Measurements from ENCODE around the gene CRYBG1.
"Not testable (repeated sequence)": the region's sequence is repeated elsewhere in the genome, so short reads cannot be mapped to it uniquely, and the experiment has no call there.

CRYBG1 gene

GRCh38 chr6:106509420-106510089 lies 149.0 kb downstream of the CRYBG1 start:
- no peak for DNase-seq (ENCODE audit: low read depth in 2 of 2)

DNA sequence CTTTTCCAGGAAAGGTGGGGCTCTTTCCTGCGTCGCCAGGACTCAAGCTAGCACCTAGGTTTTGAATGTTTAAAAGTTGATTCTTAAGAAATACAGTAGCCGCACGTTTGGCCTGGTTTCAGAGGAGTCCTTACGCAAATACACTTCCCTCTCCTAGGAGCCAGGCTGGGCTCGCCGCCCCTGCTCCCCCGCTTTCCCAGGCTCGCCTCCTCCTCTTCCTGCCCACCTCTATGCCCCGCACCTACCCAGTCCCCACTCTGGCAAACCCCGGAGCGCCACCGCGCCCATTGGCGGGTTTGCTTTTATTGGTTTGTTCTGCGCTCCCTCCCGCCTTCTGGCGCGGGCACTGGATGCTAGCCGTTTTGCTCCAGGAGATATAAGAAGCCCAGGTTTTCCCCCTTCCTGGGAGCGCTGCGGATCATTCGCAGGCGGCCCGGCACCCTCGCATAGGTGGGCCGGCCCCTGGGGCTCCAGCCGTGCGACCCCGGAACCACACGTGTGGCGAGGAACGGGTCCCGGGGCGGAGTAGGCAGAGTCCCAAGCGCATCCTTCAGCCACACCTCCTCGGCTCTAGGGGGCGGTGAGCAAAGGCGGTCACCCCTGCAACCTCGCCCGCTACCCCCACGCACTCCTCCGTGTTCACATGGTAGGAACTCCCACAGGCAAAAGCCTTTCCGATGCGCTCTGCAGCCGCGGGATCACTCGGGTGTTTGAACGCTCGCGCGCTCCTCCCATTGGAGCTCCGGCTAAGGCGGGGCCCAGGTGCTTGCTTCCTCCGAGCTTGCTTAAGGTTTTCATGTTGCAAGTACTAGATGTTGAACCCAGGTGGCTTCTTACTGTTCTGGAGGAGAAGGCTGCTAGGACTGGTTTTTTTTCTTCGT lies 149.8 kb downstream of the CRYBG1 start:
- DNase-seq (ENCODE audit: low read depth in 2 of 2): peak; percentile 55 to 65

- DNase-seq (ENCODE audit: low read depth in 2 of 2): peak in 1 of 2 donors; percentile 38
Observed at GRCh38 chr6:106511288-106512047, 151.0 kb downstream of the CRYBG1 start.

DNA sequence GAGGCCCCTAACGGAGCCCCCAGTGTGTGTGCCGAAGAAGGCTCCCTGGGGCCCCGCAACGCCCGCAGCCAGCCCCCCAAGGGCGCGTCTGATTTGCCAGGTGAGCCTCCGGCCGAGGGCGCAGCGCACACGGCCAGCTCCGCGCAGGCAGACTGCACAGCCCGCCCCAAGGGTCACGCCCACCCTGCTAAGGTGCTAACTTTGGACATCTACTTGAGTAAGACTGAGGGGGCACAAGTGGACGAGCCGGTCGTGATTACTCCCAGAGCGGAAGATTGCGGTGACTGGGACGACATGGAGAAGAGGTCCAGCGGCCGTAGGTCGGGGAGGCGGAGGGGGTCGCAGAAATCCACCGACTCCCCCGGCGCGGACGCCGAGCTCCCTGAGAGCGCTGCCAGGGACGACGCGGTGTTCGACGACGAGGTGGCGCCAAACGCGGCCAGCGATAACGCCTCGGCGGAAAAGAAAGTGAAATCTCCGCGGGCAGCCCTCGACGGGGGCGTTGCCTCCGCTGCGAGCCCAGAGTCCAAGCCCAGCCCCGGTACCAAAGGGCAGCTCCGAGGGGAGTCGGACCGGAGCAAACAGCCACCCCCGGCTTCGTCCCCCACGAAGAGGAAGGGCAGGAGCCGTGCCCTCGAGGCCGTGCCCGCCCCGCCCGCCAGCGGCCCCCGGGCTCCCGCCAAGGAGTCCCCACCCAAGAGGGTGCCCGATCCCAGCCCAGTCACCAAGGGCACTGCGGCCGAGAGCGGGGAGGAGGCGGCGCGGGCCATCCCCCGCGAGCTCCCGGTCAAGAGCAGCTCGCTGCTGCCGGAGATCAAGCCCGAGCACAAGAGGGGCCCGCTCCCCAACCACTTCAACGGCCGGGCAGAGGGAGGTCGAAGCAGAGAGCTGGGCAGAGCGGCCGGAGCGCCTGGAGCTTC lies 151.8 kb downstream of the CRYBG1 start:
- peak; percentile 60 to 75 for DNase-seq (ENCODE audit: low read depth in 2 of 2)

DNA sequence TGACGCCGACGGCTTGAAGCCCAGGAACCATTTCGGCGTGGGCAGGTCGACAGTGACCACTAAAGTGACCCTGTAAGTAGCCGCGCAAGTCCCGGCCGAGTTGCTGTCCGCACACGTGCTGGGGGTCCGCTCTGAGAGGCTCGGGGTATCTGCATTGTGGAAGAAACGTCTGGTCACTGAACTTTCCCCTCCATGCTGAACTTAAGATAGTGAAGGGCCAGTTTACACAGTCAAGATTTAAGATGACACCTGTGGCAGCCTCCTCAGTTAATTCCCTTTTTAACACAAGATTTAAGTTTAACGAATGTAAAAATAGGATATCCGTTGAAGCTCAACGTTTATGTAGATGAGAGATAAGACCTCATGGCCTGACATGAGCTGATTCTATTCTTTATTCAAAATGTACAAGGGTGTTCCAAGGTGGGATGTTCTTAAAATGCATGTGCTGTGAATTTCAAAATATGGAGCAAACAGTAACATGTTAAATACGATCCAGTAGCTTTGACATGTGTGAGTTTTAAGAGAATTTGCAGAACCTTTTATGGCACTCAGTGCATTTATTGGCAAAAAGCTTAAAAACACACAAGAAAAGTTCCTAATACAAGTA lies 152.6 kb downstream of the CRYBG1 start:
- DNase-seq (ENCODE audit: low read depth in 2 of 2): no peak

DNA sequence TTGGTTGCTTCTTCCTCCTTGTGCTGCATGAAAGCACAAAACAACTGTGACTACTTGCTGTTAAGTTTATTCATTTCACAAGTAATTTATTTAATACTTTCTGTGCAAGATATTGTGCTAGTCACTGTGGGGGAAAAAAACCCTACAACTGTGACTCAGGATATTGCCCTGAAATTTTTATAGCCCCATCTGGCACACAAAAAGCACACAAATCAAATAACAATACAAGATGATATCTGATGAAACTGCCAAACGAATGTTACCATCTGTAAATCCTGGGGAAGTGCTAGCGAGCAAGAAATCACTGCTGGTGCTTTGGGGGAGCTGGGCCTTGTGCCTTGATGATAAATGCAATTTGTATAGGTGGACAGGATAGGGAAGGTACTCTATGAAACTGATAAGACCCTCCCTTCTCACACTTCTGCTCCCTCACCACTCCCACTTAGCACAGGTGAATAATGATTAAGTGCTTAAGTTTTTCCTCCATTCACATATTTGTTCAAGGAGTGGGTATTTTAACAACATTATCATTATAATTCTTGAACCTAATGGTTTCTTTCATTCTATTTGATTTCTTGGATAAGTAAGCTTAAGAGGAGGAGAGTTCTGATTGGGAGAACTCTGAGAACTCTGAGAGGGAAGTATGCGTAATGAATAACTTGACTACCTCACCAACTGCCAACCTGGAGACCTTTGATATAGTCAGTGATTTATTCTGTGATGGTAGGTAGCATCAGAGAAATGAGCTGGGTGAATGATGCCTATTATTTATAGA lies 153.5 kb downstream of the CRYBG1 start:
- no peak for DNase-seq (ENCODE audit: low read depth in 2 of 2)

DNA sequence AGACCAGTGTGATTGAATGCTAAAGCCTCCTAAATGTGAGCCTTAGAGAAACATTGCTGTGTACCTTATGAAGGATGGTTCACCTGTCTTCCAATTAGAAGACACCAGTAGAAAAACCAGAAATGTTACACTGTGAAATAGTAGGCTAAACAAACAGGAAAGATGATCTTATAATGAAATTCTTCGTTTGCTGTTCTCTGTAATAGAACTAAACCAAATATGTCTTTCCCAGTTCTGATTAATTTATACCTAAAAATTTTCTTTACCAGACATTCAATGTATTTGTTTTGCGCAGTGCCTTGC lies 154.0 kb downstream of the CRYBG1 start:
- DNase-seq (ENCODE audit: low read depth in 2 of 2): no peak

DNA sequence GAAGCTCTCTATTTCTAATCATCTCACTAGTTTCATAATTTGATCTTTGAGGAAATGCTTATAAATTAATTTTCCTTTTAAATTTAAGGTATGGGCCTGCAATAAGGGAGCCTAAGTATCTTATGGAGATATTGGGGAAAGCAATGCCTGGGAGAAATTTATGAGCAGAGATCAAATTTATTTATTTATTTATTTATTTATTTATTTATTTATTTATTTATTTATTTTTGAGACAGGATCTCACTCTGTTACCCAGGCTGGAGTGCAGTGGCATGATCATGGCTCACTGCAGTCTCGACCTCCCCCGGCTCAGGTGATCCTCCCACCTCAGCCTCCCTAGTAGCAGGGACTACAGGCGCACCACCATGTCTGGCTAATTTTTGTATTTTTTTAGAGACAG lies 155.1 kb downstream of the CRYBG1 start:
- not testable (repeated sequence) for DNase-seq (ENCODE audit: low read depth in 2 of 2)

DNA sequence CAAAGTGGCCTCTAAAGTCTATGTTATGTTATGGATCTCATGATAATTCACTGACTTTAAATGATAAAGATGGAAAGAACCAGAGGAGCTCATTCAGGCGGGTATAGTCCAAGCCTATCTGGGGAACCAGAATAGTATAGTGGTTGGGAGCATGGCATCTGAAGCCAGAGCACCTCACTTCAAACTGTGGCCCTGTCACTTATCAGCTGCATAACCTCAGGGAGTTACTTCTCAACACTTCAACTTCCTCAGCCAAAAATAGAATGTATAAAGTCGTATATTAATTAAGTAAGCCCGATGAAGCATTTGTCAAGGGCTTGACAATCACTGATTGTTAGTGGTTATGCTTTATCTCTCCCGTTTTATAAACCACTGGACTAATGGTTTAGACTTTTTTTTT lies 156.1 kb downstream of the CRYBG1 start:
- no peak for DNase-seq (ENCODE audit: low read depth in 2 of 2)

DNA sequence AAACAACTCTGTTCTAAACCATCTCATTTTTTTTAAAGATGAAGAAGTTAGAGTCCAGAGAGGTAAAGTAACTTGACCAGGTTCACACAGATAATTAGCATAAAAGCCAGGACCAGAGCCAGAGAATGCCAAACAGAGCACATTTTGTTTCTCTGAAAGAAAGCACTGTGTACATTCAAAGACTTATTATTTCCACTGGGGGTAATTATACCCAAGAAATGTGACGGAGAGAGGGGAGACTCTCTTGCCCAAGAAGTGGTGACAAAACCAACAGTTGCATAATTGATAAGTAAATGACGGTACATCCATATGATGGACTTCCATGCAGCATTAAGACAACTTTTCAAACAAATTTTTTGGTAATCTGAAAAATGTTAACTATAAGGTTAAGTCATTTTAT lies 157.2 kb downstream of the CRYBG1 start:
- no peak for DNase-seq (ENCODE audit: low read depth in 2 of 2)

DNA sequence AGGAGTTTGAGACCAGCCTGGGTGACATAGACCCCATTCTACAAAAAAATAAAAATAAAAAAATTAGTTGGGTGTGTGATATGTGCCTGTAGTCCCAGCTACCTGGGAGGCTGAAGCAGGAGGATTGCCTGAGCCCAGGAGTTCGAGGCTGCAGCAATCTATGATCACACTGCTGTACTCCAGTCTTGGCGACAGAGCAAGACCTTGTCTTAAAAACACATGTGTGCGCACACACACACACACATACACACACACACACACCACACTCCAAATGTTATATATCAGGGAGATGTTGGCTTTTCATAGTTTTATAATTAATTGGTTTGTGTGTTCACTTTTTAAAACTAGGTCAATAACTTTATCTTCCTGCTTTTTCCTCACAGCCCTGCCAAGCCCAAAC lies 158.2 kb downstream of the CRYBG1 start:
- no peak for DNase-seq (ENCODE audit: low read depth in 2 of 2)

GRCh38 chr6:106519460-106520394 lies 159.2 kb downstream of the CRYBG1 start:
- DNase-seq (ENCODE audit: low read depth in 2 of 2): peak; percentile 61 to 76

DNA sequence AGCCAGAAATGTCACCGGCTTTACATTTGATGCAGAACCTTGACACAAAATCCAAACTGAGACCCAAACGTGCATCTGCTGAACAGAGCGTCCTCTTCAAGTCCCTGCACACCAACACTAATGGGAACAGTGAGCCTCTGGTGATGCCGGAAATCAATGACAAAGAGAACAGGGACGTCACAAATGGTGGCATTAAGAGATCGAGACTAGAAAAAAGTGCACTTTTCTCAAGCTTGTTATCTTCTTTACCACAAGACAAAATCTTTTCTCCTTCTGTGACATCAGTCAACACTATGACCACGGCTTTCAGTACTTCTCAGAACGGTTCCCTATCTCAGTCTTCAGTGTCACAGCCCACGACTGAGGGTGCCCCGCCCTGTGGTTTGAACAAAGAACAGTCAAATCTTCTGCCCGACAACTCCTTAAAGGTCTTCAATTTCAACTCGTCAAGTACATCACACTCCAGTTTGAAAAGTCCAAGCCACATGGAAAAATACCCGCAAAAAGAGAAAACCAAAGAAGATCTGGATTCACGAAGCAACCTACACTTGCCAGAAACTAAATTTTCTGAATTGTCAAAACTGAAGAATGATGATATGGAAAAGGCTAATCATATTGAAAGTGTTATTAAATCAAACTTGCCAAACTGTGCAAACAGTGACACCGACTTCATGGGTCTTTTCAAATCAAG lies 160.3 kb downstream of the CRYBG1 start:
- peak; percentile 58 to 74 for DNase-seq (ENCODE audit: low read depth in 2 of 2)

DNA sequence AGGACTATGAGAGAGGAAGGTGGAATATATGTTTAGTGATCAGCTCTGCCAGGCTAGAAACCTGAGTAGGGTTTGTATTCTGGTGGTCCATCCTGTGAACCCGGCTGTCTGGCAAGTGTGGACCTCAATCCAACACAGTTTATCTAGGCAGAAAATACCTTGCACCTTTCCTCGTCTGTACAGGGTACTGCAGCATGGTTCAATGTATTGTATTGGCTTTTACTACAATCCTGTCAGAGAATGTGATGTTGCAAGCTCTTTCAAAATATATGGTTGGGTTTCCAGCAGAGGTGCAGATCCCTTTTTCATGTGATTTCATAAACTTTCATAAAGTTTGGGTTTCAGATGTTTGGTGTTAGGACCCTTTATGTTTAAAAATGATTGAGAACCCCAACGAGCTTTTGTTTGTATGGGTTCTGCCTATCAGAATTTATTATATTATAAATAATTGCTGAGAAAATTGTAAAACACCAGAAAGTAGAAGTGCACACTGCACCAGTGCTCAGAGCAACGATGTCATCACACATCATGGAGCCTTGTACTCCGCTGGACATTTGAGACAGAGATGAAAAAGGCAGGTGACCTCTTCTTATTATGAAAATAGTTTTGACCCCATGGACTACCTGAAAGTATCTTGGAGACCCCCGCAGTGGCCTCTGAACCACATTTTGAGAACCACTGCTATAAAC lies 162.2 kb downstream of the CRYBG1 start:
- DNase-seq (ENCODE audit: low read depth in 2 of 2): no peak

DNA sequence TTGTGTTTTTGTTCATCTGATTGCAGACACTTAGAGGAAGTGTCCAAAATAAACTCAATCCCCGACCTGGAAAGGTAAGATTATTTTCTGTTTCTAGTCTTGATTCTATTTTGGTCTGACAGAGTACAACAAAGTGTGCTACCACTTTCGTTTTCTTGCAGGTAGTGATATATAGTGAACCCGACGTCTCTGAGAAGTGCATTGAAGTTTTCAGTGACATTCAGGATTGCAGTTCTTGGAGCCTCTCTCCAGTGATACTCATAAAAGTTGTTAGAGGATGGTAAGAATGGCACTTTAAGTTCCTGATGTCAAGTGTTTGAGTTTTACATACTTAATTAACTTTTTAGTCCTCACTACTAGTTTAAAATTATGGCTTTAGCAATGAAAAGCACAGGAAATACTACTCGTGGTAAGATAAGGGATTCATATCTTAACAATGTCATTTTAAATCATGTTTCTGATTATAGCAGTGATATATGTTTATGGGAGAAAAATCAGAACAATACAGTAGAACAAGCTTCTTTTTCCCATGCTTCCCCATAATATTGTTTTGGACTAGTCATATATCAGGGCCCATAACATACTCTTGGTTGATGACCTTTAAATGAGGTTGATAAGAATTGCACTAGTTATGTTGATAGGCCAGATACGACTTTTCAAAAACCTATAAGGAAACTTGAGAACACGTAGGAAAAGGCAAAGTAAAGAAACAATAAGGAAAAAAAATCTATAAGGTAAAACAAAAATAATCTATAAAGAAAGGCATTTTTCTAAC lies 164.8 kb downstream of the CRYBG1 start:
- no peak for DNase-seq (ENCODE audit: low read depth in 2 of 2)

DNA sequence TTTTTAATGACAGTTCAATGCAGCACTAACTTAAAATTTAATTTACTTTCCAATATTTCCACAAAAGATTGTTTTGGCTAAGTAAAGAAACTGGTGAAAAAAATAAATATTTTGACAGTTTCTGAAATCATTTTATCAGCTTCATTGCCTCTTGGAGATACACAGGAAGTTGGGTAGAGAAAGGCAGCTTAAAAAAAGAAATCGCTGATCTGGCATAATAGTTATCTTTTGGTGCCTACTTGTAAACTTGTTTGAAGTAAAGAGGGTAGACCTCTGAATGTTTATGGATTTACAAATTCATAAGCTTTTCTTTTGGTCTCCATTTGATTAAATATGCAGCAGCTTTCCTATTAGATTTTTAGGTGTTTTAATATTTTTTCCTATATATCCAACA lies 165.4 kb downstream of the CRYBG1 start:
- no peak for DNase-seq (ENCODE audit: low read depth in 2 of 2)

GRCh38 chr6:106527117-106527516 lies 166.6 kb downstream of the CRYBG1 start:
- DNase-seq (ENCODE audit: low read depth in 2 of 2): no peak

Measured in stimulated activated CD4-positive, alpha-beta T cell treated with anti-CD3 and anti-CD28 coated beads, Interleukin-4, amount 100 ng/mL, for 48 hours (primary cell).